Subcutaneous adipose tissue (tissue), 4 donors: Measurements from ENCODE around the gene TMEM120B. TPM values are rescaled to one million over a fixed set of nuclear protein-coding genes. Genes with fewer than 3 reads are reported as not detected.

Source experiments
- total RNA-seq, 4 donors: library from RNA; depleted of rRNA; stranded (reverse); fragments of >200 nt; gene quantifications; one replicate each; pipeline ENCODE4 v1.1.0, GENCODE V29; 2016
- TF ChIP-seq, protein P1 (sequence below): fragments of 450-650 bp; IDR thresholded peaks from one replicate; pipeline ENCODE4 v1.5.1; 2016; ENCODE audit warnings: low read depth, mild to moderate bottlenecking, control low read depth, antibody characterized with exemption, moderate library complexity

TMEM120B gene
- total RNA-seq, 4 donors from 2014 or later: 2.7 to 15.4 (median 3.2) TPM

DNA sequence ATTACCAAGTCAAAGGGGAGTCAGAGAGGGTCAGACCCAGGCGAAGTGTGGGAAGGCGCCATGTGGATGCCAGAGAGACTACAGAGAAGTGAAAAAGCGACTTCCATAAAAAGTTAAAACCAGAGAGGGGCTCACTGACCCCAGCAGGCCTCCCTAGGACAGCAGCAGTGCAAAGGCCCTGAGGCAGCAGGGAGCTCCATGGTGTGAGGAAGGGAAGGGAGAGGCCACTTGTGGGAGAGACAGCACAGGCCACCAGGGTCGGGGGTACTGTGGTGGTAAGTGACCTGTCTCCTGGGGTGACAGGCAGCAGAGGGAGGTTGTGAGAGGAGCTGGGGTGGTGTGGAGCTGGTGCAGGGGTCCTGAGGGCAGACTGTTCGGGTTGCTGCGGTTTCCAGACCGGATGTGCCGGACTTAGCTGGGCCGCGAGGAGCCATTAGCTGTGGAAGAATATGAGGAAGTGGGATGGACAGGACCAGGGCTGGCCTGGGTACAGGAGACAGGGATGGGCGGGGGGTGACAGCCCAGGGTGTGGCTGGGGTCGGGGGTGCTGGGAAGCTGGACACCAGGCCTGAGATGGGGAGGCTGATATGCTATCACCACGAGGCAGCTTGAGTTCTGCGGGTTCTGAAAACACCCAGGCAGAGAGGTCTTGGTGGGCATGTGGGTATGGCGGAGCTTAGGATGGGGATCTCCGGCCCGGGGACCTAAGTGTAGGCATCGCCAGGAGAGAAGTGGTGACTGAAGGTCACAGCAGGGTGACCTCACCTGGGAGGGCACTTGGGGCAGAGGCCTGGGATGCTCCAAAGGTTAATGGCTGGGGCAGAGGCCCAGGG is 114.0 kb downstream of the TMEM120B start:
- TF ChIP-seq, protein P1, sequence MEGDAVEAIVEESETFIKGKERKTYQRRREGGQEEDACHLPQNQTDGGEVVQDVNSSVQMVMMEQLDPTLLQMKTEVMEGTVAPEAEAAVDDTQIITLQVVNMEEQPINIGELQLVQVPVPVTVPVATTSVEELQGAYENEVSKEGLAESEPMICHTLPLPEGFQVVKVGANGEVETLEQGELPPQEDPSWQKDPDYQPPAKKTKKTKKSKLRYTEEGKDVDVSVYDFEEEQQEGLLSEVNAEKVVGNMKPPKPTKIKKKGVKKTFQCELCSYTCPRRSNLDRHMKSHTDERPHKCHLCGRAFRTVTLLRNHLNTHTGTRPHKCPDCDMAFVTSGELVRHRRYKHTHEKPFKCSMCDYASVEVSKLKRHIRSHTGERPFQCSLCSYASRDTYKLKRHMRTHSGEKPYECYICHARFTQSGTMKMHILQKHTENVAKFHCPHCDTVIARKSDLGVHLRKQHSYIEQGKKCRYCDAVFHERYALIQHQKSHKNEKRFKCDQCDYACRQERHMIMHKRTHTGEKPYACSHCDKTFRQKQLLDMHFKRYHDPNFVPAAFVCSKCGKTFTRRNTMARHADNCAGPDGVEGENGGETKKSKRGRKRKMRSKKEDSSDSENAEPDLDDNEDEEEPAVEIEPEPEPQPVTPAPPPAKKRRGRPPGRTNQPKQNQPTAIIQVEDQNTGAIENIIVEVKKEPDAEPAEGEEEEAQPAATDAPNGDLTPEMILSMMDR: no peak

- TF ChIP-seq, protein P1: no peak
Measured at GRCh38 chr12:121827351-121828099, 115.0 kb downstream of the TMEM120B start.

DNA sequence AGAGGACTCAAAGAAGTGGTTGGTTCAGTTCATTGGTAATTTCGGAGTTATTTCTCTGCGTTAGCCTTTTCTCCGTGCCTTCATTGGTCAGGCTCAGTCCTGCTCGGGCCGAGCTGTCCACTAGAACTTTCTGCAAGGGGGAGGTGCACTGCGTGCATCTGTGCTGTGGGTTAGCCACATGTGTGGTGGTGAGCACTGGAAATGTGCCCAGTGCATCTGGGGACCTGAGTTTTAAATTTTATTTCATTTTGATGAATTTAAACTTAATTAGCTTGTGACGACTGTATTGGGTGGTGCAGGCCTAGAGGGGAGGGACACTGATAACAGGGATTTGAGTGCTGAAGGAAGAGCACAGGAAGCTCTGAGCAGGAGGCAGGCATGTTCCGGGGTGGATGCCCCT is 115.8 kb downstream of the TMEM120B start:
- TF ChIP-seq, protein P1: no peak

DNA sequence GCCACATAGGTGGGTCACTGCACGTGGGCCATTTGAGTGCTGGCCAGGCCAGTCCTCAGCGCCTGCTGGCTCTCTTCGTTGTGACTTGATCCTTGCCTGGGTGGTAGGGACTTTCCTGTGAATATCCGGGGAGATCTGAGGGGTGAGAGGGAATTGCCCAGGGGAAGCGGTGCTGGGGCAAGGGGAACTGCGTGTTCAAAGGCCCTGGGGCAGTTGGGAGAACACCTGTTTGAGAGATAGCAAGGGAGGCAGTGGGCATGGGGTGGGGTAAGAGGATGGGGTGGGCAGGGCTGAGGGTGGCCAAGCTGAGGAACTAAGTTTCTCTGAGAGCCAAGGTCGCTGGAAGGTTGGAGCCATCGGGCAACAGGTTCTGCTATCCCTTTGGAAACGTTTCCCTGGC is 116.3 kb downstream of the TMEM120B start:
- TF ChIP-seq, protein P1: no peak

DNA sequence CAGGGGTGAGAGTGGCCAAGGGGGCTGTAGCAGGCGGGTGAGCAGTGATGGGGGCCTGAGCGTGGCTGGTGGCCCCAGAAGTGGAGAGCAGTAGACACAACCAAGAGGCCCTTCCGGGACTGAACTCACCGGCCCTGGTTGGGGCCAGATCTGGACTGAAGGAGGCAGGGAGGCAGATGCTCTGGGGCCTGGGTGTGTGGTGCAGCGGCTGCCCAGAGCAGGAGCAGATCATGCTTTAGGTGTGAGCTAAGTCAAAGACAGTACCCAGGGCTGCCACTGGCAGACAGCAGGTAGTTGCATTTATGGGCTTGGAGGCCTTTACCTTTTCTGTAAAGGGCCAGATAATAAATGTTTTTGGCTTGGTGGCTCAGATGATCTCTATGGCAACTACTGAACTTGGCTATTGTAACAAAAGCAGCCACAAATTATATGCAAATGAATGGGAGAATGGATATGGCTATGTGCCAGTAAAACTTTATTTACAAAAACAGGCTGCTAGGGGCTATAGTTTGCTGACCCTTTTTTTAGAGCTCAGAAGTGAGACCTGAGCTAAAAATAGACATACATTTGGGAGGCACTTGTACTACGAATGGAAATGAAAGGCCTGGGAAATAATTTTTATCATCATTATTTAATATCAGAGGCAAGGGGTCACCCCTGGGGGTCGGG is 116.8 kb downstream of the TMEM120B start:
- TF ChIP-seq, protein P1: no peak

DNA sequence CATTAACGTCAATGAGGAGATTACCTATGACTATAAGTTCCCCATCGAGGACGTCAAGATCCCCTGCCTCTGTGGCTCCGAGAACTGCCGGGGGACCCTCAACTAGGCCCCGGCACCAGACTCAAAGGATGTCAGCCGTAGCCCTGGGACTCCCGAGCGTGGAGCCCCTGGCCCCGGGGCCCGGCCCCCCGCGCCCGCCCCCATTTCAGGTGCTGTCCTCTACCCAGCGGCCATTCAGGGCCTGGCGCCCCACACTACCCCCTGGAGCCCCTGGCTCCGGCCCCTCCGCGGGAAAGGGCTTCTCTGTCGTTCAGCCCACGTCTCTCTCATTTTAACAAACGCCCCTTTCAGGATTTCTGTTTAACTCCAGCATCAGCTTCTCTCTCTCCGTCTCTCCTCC is 117.6 kb downstream of the TMEM120B start:
- TF ChIP-seq, protein P1: no peak
